Common myeloid progenitor, CD34-positive (primary cell): ENCODE results near the gene CREG1.
"Not testable (repeated sequence)": the region's sequence is repeated elsewhere in the genome, so short reads cannot be mapped to it uniquely, and the experiment has no call there.

Experiments used
- CTCF ChIA-PET: fragments of 350-600 bp; sonication (Branson Sonifier 250); formaldehyde crosslinking; loops from one replicate; lab custom pipeline; 2021; ENCODE audit warnings: antibody characterized with exemption; lab: Charles Lee
- POLR2A ChIA-PET: fragments of 350-600 bp; sonication (Branson Sonifier 250); formaldehyde crosslinking; loops from one replicate; lab custom pipeline; 2021; ENCODE audit warnings: antibody characterized with exemption; lab: Charles Lee
- DNase-seq, 3 donors: peaks; one replicate each; pipeline versions ENCODE4 v3.0.0 to v3.0.0-alpha.2; 2013
- H3K27ac ChIP-seq, 2 experiments: 1 replicate in 1 of 2; 2 replicates in 1 of 2; pipeline ENCODE4 v1.7.0; 2013; ENCODE audit warnings: inconsistent platforms in 2 of 2, low read length in 2 of 2, mild to moderate bottlenecking in 2 of 2, low read depth in 1 of 2, moderate library complexity in 1 of 2; ENCODE audit not compliant: severe bottlenecking in 2 of 2, insufficient read depth in 1 of 2, poor library complexity in 1 of 2
- H3K27me3 ChIP-seq, 5 experiments: replicated peaks in 2 of 5; 1 replicate in 3 of 5; 2 replicates in 2 of 5; pipeline versions ENCODE4 v1.6.1 to v1.7.0; 2013; ENCODE audit warnings: low read length in 4 of 5, mild to moderate bottlenecking in 2 of 5, moderate library complexity in 2 of 5, inconsistent platforms in 1 of 5; ENCODE audit not compliant: insufficient read depth in 5 of 5, control insufficient read depth in 4 of 5
- H3K36me3 ChIP-seq, 4 experiments: 1 replicate in 2 of 4; 2 replicates in 2 of 4; pipeline versions ENCODE4 v1.6.1 to v1.7.0; 2013; ENCODE audit warnings: low read length in 3 of 4, control low read depth in 1 of 4, mild to moderate bottlenecking in 1 of 4; ENCODE audit not compliant: control insufficient read depth in 4 of 4, insufficient read depth in 4 of 4
- H3K4me1 ChIP-seq, 4 experiments: 1 replicate in 3 of 4; 2 replicates in 1 of 4; pipeline versions ENCODE4 v1.6.1 to v1.7.1; 2013; ENCODE audit warnings: low read length in 3 of 4, mild to moderate bottlenecking in 3 of 4, control low read depth in 1 of 4, inconsistent platforms in 1 of 4, moderate library complexity in 1 of 4; ENCODE audit not compliant: control insufficient read depth in 4 of 4, insufficient read depth in 4 of 4; ENCODE audit errors: control extremely low read depth in 1 of 4
- H3K4me3 ChIP-seq, 7 experiments: 1 replicate in 4 of 7; 2 replicates in 3 of 7; pipeline versions ENCODE4 v1.5.1 to v1.7.0; 2013; ENCODE audit warnings: mild to moderate bottlenecking in 7 of 7, low read length in 6 of 7, moderate library complexity in 6 of 7, inconsistent platforms in 2 of 7, low read depth in 2 of 7, control low read depth in 1 of 7; ENCODE audit not compliant: insufficient read depth in 4 of 7, control insufficient read depth in 1 of 7; ENCODE audit errors: extremely low read depth in 1 of 7
- H3K9me3 ChIP-seq, 5 experiments: 1 replicate in 4 of 5; 2 replicates in 1 of 5; pipeline versions ENCODE4 v1.6.1 to v1.7.1; 2013; ENCODE audit warnings: low read length in 4 of 5, mild to moderate bottlenecking in 2 of 5, inconsistent platforms in 1 of 5, low read depth in 1 of 5, moderate library complexity in 1 of 5; ENCODE audit not compliant: control insufficient read depth in 4 of 5, insufficient read depth in 2 of 5; ENCODE audit errors: control extremely low read depth in 1 of 5
- WGBS: methylation state at CpG from one replicate; pipeline ENCODE4 v1.1.5; 2013; ENCODE audit not compliant: insufficient coverage; 5-methylcytosine and 5-hydroxymethylcytosine counted together

CREG1 gene

GRCh38 chr1:167579986-167580385 lies 26.4 kb upstream of the CREG1 start:
- no peak for DNase-seq
- Histone ChIP-seq H3K4me1 (no peaks in the 10 kb centered on the region), H3K27me3 (no peaks in the 10 kb centered on the region), H3K36me3 (no peaks in the 10 kb centered on the region), H3K27ac (no peak overlapping the region), H3K9me3 (peaks cover 0 to 2% (median 0%) of the 10 kb centered on the region in 5 experiments), H3K4me3 (no peak overlapping the region)
- CTCF ChIA-PET, result interaction anchor here (0.7 kb wide), 1 partner anchor 102 kb away, joined by 3 read pairs; no protein-coding TSS in a partner anchor
- WGBS, result no CpG with 5 or more reads among the region's 4 CpGs
- POLR2A ChIA-PET, result no interaction called here

- WGBS, result 94% methylated on average over 2 of the region's 2 CpGs
- Histone ChIP-seq H3K9me3 (peaks cover 0 to 2% (median 0%) of the 10 kb centered on the region in 5 experiments), H3K4me1 (no peaks in the 10 kb centered on the region), H3K27me3 (no peaks in the 10 kb centered on the region), H3K27ac (no peak overlapping the region), H3K36me3 (no peaks in the 10 kb centered on the region), H3K4me3 (no peak overlapping the region)
- CTCF ChIA-PET, result interaction anchor here (0.6 to 0.7 kb wide), 2 partner anchors 20 to 103 kb away, joined by 3 read pairs; no protein-coding TSS in a partner anchor
- DNase-seq, result no peak
- POLR2A ChIA-PET, result no interaction called here
Measured at GRCh38 chr1:167578939-167579521, 25.5 kb upstream of the CREG1 start.

GRCh38 chr1:167575649-167576048 lies 22.1 kb upstream of the CREG1 start:
- Histone ChIP-seq H3K9me3 (no peaks in the 10 kb centered on the region), H3K4me3 (no peak overlapping the region), H3K36me3 (no peaks in the 10 kb centered on the region), H3K27me3 (no peaks in the 10 kb centered on the region), H3K4me1 (no peaks in the 10 kb centered on the region), H3K27ac (no peak overlapping the region)
- ChIA-PET CTCF (interaction anchor here (1.6 kb wide), 1 partner anchor 20 kb away, joined by 3 read pairs; no protein-coding TSS in a partner anchor), POLR2A (no interaction called here)
- no peak for DNase-seq
- WGBS, result 97% methylated on average over 5 of the region's 13 CpGs

- no peaks in the 10 kb centered on the region for H3K36me3 ChIP-seq
- H3K9me3 ChIP-seq, result no peaks in the 10 kb centered on the region
- 100% methylated on average over 1 of the region's 2 CpGs for WGBS
- POLR2A ChIA-PET, result no interaction called here
- no peaks in the 10 kb centered on the region for H3K4me1 ChIP-seq
- H3K4me3 ChIP-seq, result no peak overlapping the region
- H3K27me3 ChIP-seq, result no peaks in the 10 kb centered on the region
- no peak overlapping the region for H3K27ac ChIP-seq
- CTCF ChIA-PET, result interaction anchor here (0.7 to 2.6 kb wide), 8 partner anchors 11 to 115 kb away, joined by 3 to 13 read pairs (median 4); no protein-coding TSS in a partner anchor
- no peak for DNase-seq
Measured at GRCh38 chr1:167573035-167573434, 19.5 kb upstream of the CREG1 start.

GRCh38 chr1:167570712-167571111 lies 17.1 kb upstream of the CREG1 start:
- POLR2A ChIA-PET, result not testable (repeated sequence)
- 98% methylated on average over 4 of the region's 6 CpGs for WGBS

GRCh38 chr1:167567663-167568062 lies 14.1 kb upstream of the CREG1 start:
- ChIA-PET POLR2A (interaction anchor here (0.7 kb wide), 1 partner anchor 66 kb away, joined by 8 read pairs; no protein-coding TSS in a partner anchor), CTCF (interaction anchor here (0.6 kb wide), 1 partner anchor 200 kb away, joined by 5 read pairs; no protein-coding TSS in a partner anchor)
- no peak for DNase-seq
- Histone ChIP-seq H3K9me3 (no peaks in the 10 kb centered on the region), H3K36me3 (no peaks in the 10 kb centered on the region), H3K27ac (no peak overlapping the region), H3K4me1 (peaks cover 0 to 16% (median 3%) of the 10 kb centered on the region in 4 experiments), H3K4me3 (no peak overlapping the region), H3K27me3 (no peaks in the 10 kb centered on the region)
- 100% methylated on average over 2 of the region's 5 CpGs for WGBS

More at GRCh38 chr1:167570712-167571111, 17.1 kb upstream of the CREG1 start:
- not testable (repeated sequence) for DNase-seq, H3K27me3 ChIP-seq, H3K4me1 ChIP-seq, H3K4me3 ChIP-seq, H3K36me3 ChIP-seq, H3K27ac ChIP-seq, H3K9me3 ChIP-seq
- CTCF ChIA-PET, result interaction anchor here (1.3 to 2.3 kb wide), 3 partner anchors 12 to 123 kb away, joined by 3 to 13 read pairs (median 3); no protein-coding TSS in a partner anchor

- Histone ChIP-seq H3K36me3 (no peaks in the 10 kb centered on the region), H3K4me1 (peaks cover 0 to 16% (median 3%) of the 10 kb centered on the region in 4 experiments), H3K4me3 (no peak overlapping the region), H3K27ac (no peak overlapping the region), H3K9me3 (no peaks in the 10 kb centered on the region), H3K27me3 (no peaks in the 10 kb centered on the region)
- DNase-seq, result no peak
- WGBS, result 100% methylated on average over 3 of the region's 3 CpGs
- POLR2A ChIA-PET, result no interaction called here
- CTCF ChIA-PET, result interaction anchor here (0.6 to 1.0 kb wide), 2 partner anchors 10 to 26 kb away, joined by 3 to 4 read pairs; no protein-coding TSS in a partner anchor
Measured at GRCh38 chr1:167566766-167567165, 13.2 kb upstream of the CREG1 start.
